HepG2 (cell line): ENCODE data around the gene AXIN1. TPM values are rescaled to one million over a fixed set of nuclear protein-coding genes. Genes with fewer than 3 reads are reported as not detected.
A peak's percentile ranks its signal among the peaks of the same experiment; 100 is the strongest.

Experiments used
- ARID4A ChIP-seq: sonication (generic); formaldehyde crosslinking; IDR thresholded peaks from 2 replicates; pipeline ENCODE4 v1.5.0; 2020; ENCODE audit warnings: mild to moderate bottlenecking, missing genetic modification reagents, borderline replicate concordance
- BCL3 ChIP-seq: sonication (generic); formaldehyde crosslinking; IDR thresholded peaks from 2 replicates; pipeline ENCODE4 v1.5.1; 2020; ENCODE audit warnings: mild to moderate bottlenecking, missing genetic modification reagents, moderate library complexity
- HDAC1 ChIP-seq: sonication (generic); formaldehyde crosslinking; IDR thresholded peaks from 2 replicates; pipeline ENCODE4 v1.5.1; 2020; ENCODE audit warnings: mild to moderate bottlenecking, missing genetic modification reagents
- LCORL ChIP-seq, 2 experiments: fragments of 450-650 bp in 1 of 2; sonication (generic) in 1 of 2; formaldehyde crosslinking in 1 of 2; IDR thresholded peaks; 2 replicates each; pipeline versions ENCODE4 v1.5.0 to v1.6.1; 2017 to 2020; ENCODE audit warnings: antibody characterized with exemption in 1 of 2, missing genetic modification reagents in 1 of 2
- MEF2D ChIP-seq: sonication (generic); formaldehyde crosslinking; IDR thresholded peaks from 2 replicates; pipeline ENCODE4 v1.5.1; 2020; ENCODE audit warnings: mild to moderate bottlenecking, missing genetic modification reagents
- MTF2 ChIP-seq: sonication (generic); formaldehyde crosslinking; IDR thresholded peaks from 2 replicates; pipeline ENCODE4 v1.5.0; 2020; ENCODE audit warnings: missing genetic modification reagents, borderline replicate concordance
- MYC ChIP-seq: sonication (generic); formaldehyde crosslinking; IDR thresholded peaks from 2 replicates; pipeline ENCODE4 v1.9.0; 2021; ENCODE audit warnings: missing genetic modification reagents, borderline replicate concordance
- NPAS2 ChIP-seq: sonication (generic); formaldehyde crosslinking; IDR thresholded peaks from 2 replicates; pipeline ENCODE4 v1.8.0; 2022; ENCODE audit warnings: mild to moderate bottlenecking, missing genetic modification reagents, borderline replicate concordance
- PRDM15 ChIP-seq: sonication (generic); formaldehyde crosslinking; IDR thresholded peaks from 2 replicates; pipeline ENCODE4 v1.4.0; 2020; ENCODE audit warnings: missing genetic modification reagents
- SAP130 ChIP-seq: IDR thresholded peaks from 2 replicates; pipeline ENCODE4 v1.6.1; 2016; ENCODE audit warnings: low read depth
- SP5 ChIP-seq: IDR thresholded peaks from 2 replicates; pipeline ENCODE4 v1.6.1; 2016; ENCODE audit warnings: low read depth, borderline replicate concordance
- TRIM24 ChIP-seq: sonication (generic); formaldehyde crosslinking; IDR thresholded peaks from 2 replicates; pipeline ENCODE4 v1.8.0; 2022; ENCODE audit warnings: mild to moderate bottlenecking, missing genetic modification reagents
- ZNF33B ChIP-seq: sonication (generic); formaldehyde crosslinking; IDR thresholded peaks from 2 replicates; pipeline ENCODE4 v1.5.1; 2020; ENCODE audit warnings: mild to moderate bottlenecking, missing genetic modification reagents
- ZNF432 ChIP-seq: sonication (generic); formaldehyde crosslinking; IDR thresholded peaks from 2 replicates; pipeline ENCODE4 v1.5.0; 2020; ENCODE audit warnings: missing genetic modification reagents, mild to moderate bottlenecking, borderline replicate concordance
- ZNF672 ChIP-seq: sonication (generic); formaldehyde crosslinking; IDR thresholded peaks from 2 replicates; pipeline ENCODE4 v1.8.1; 2022; ENCODE audit warnings: missing genetic modification reagents
- ZNF800 ChIP-seq: sonication (generic); formaldehyde crosslinking; IDR thresholded peaks from 2 replicates; pipeline ENCODE4 v1.4.0; 2020; ENCODE audit warnings: missing genetic modification reagents
- polyA plus RNA-seq, 8 experiments: library from polyadenylated mRNA; depleted of rRNA in 3 of 8; stranded (reverse) in 7 of 8; unstranded in 1 of 8; fragments of >200 nt; fragmentation: Illumina TruSeq in 4 of 8; extraction: Trizol in 4 of 8; gene quantifications; 2 replicates each; pipeline versions ENCODE4 v1.2.1 to v1.2.3, GENCODE V29; 2011 to 2016; ENCODE audit warnings: low read depth in 4 of 8, missing spikeins in 1 of 8, mixed read lengths in 1 of 8; ENCODE audit not compliant: insufficient read depth in 1 of 8
- total RNA-seq, 5 experiments: library from RNA; depleted of rRNA; stranded (reverse); fragments of >200 nt; fragmentation: Illumina TruSeq; extraction: Trizol; gene quantifications; 2 replicates each; pipeline ENCODE4 v1.2.3, GENCODE V29; 2016; ENCODE audit warnings: low read depth in 1 of 5

AXIN1 gene
- total and polyA plus RNA-seq, 2 of the 13 experiments (the other 11 are each of a cell fraction or from before 2014, with no cell fraction given) = 24.0 to 26.0 TPM

- TF ChIP-seq BCL3 (CRISPR knock-in tag) = 0 out of 2 replicates have a peak, but pooled peaks have one; percentile 32
- TF ChIP-seq PRDM15 (CRISPR knock-in tag) = no peak
- peak; percentile 35; the same call in 1 of the 2 replicates for TF ChIP-seq ARID4A
- no peak for TF ChIP-seq TRIM24 (CRISPR knock-in tag)
- TF ChIP-seq HDAC1 (CRISPR knock-in tag) = peak; percentile 35; the same call in 1 of the 2 replicates
- peak; percentile 59 for TF ChIP-seq SAP130 (CRISPR knock-in tag)
- no peak for TF ChIP-seq ZNF432
- TF ChIP-seq SP5 = 0 out of 2 replicates have a peak, but pooled peaks have one; percentile 23
- no peak for TF ChIP-seq ZNF33B (CRISPR knock-in tag)
- TF ChIP-seq MEF2D (CRISPR knock-in tag) = no peak
- TF ChIP-seq LCORL (IDR thresholded peaks at IDR 0.05) = no peak
- peak; percentile 75; the same call in 1 of the 2 replicates for TF ChIP-seq LCORL (CRISPR knock-in tag; IDR thresholded peaks at IDR 0.05)
- TF ChIP-seq ZNF672 (CRISPR knock-in tag) = no peak
- no peak; the same call in 1 of the 2 replicates for TF ChIP-seq ZNF800 (CRISPR knock-in tag)
- TF ChIP-seq MTF2 = peak; percentile 65; the same call in 1 of the 2 replicates
- peak; percentile 34; the same call in 1 of the 2 replicates for TF ChIP-seq MYC (CRISPR knock-in tag)
- no peak for TF ChIP-seq NPAS2 (CRISPR knock-in tag)
Measured at GRCh38 chr16:272633-273546, 79.6 kb downstream of the AXIN1 start (continued).
